Measurements from ENCODE around the gene MYO1H. TPM values are rescaled to one million over a fixed set of nuclear protein-coding genes. Genes with fewer than 3 reads are reported as not detected.

The MYO1H gene
- total RNA-seq, 1 experiment from 2014 or later, result 0.26 TPM

DNA sequence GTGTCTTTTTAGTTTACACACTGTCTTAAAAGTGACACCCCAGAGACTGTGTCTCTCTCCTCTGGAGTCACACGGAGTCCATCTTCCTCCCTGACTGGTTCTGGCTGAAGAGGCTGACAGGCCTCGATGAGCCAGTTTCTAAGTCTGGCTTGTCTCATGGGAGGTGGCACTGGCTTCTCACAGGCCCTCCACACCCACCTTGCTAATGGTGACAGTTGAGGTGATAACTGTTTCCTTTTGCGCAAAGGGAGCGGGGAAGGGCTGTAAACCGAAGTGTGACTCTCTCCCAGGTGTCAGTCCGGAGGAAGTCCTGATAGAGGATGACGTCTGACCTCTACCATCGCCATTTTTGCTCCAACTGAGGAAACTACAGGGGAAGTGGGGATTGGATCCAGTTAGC is 99.2 kb downstream of the MYO1H start:
- Histone ChIP-seq H3K23me2 (ENCODE audit: insufficient read length, low read depth, low read length, poor library complexity, severe bottlenecking) (no peaks in the 10 kb centered on the region), H4K91ac (ENCODE audit: insufficient read length, low read depth, low read length) (no peak overlapping the region), H2BK15ac (ENCODE audit: low read depth, low read length) (no peak overlapping the region), H4K20me1 (ENCODE audit: control insufficient read depth, insufficient read depth, insufficient read length) (no peaks in the 10 kb centered on the region), H2BK12ac (ENCODE audit: insufficient read length, low read depth, low read length) (no peak overlapping the region), H4K5ac (ENCODE audit: insufficient read length, low read depth, low read length) (no peak overlapping the region), H3K18ac (ENCODE audit: insufficient read length, low read depth, low read length) (no peak overlapping the region), H2BK120ac (ENCODE audit: low read depth, low read length, poor library complexity, severe bottlenecking) (no peak overlapping the region), H2AK5ac (ENCODE audit: insufficient read length, low read length) (no peak overlapping the region), H3K79me1 (ENCODE audit: insufficient read depth, low read depth, low read length, poor library complexity, severe bottlenecking) (no peaks in the 10 kb centered on the region), H3K56ac (ENCODE audit: insufficient read length, low read depth, low read length) (no peak overlapping the region), H3K79me2 (ENCODE audit: insufficient read depth, low read length) (no peaks in the 10 kb centered on the region), H3K27ac (ENCODE audit: insufficient read length, low read depth, low read length) (no peak overlapping the region), H3K4me2 (ENCODE audit: insufficient read depth, insufficient read length, low read length) (no peak overlapping the region), H3K27me3 (ENCODE audit: insufficient read depth, low read length) (no peaks in the 10 kb centered on the region), H2BK5ac (ENCODE audit: insufficient read length, low read length) (no peak overlapping the region), H3K4ac (ENCODE audit: low read depth, low read length) (no peak overlapping the region), H4K8ac (replicated peaks; ENCODE audit: insufficient read length, low read depth, low read length) (no peak overlapping the region), H3K9ac (ENCODE audit: extremely low read depth, insufficient read length, low read length) (no peak overlapping the region), H2AFZ (ENCODE audit: low read length) (no peak overlapping the region), H2BK20ac (ENCODE audit: low read depth, low read length, poor library complexity, severe bottlenecking) (no peak overlapping the region), H3K9me3 (ENCODE audit: control insufficient read depth, low read depth, low read length) (no peaks in the 10 kb centered on the region), H3K23ac (ENCODE audit: insufficient read length, low read depth, low read length) (no peak overlapping the region), H3K14ac (ENCODE audit: insufficient read depth, low read length) (no peak overlapping the region), H3T11ph (ENCODE audit: low read length) (no peak overlapping the region), H3K4me1 (ENCODE audit: insufficient read depth, low read length) (no peaks in the 10 kb centered on the region)
- no peaks in the 10 kb centered on the region for H3K27me3 Mint-ChIP-seq (ENCODE audit: low read depth)
- H3K36me3 Mint-ChIP-seq (ENCODE audit: insufficient read depth in 1 of 3, low read depth in 3 of 3), result peaks cover 17 to 63% (median 43%) of the 10 kb centered on the region in 3 experiments; a peak in 6 of 7 replicates
- no CpG with 5 or more reads among the region's 8 CpGs for WGBS (ENCODE audit: extremely low coverage, insufficient read length, low lambda C conversion rate)
- no peak overlapping the region for H3K4me3 Mint-ChIP-seq
- DNase-seq, result no peak
- H3K4me1 Mint-ChIP-seq, result 0 out of 4 replicates have a peak, but pooled peaks cover 0 to 2% of the 10 kb centered on the region in 2 experiments
- TF ChIP-seq, protein P1, sequence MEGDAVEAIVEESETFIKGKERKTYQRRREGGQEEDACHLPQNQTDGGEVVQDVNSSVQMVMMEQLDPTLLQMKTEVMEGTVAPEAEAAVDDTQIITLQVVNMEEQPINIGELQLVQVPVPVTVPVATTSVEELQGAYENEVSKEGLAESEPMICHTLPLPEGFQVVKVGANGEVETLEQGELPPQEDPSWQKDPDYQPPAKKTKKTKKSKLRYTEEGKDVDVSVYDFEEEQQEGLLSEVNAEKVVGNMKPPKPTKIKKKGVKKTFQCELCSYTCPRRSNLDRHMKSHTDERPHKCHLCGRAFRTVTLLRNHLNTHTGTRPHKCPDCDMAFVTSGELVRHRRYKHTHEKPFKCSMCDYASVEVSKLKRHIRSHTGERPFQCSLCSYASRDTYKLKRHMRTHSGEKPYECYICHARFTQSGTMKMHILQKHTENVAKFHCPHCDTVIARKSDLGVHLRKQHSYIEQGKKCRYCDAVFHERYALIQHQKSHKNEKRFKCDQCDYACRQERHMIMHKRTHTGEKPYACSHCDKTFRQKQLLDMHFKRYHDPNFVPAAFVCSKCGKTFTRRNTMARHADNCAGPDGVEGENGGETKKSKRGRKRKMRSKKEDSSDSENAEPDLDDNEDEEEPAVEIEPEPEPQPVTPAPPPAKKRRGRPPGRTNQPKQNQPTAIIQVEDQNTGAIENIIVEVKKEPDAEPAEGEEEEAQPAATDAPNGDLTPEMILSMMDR (conservative IDR thresholded peaks at IDR 0.05), result no peak
- H3K9me3 Mint-ChIP-seq, result no peaks in the 10 kb centered on the region
- peak overlapping the region in 2 of 3 experiments; percentile 28 to 34; a peak in 1 of 7 replicates for H3K27ac Mint-ChIP-seq

All from H9 (cell line).